ENCODE measurements around the gene FAM53B. TPM values are rescaled to one million over a fixed set of nuclear protein-coding genes. Genes with fewer than 3 reads are reported as not detected.

Gene FAM53B
- total and polyA plus RNA-seq, 4 donors, result 14.6 to 45.4 (median 18.2) TPM

DNA sequence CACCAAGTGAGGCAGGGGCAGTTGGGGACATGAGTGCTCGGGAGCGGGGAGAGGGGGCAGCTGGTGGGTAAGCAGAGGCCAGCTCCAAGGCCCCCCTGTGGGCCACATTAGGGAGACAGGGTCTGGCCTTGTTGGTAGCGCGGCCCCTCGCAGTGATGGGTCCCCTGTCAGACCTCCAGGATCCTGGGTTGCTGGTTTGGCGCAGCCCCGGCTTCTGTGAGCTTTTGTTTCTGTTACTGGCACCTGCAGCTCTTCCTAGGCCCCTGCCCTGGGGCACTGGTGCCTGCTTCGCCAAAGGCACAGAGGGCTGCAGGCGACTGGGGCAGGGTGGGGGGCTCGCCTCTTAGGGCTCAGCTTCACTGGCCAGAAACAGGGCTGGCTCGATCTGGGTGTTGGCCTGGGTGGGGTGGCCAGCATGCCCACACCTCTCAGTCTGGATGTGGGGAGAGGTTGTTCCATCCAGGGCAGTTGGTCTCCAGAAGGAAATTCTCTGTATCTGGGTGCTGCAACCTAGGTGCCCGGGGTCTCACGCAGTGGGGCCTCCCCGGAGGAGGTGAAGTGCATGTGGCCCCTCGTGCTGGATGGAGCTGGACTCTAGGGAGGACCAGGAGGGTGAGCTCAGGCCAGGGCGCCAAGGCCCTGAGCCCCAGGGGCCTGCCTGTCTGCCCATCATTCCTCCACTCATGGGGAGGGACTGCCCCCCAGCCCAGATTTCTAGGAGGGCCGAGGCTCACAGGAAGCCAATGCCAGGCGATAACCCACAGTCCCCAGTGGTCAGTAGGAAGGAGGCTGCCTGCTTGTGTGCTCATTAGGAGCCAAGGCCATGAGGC lies 143.9 kb downstream of the FAM53B start:
- Histone ChIP-seq H3K9me3 (ENCODE audit: control insufficient read depth in 4 of 4, insufficient read depth in 3 of 4, low read length in 3 of 4) (no peaks in the 10 kb centered on the region), H3K4me1 (ENCODE audit: control insufficient read depth in 5 of 5, insufficient read depth in 5 of 5, low read length in 5 of 5) (no peaks in the 10 kb centered on the region), H3K27me3 (ENCODE audit: control insufficient read depth in 3 of 3, insufficient read depth in 3 of 3, low read length in 2 of 3) (no peaks in the 10 kb centered on the region), H3K36me3 (ENCODE audit: control insufficient read depth in 4 of 4, insufficient read depth in 4 of 4, low read length in 4 of 4) (no peaks in the 10 kb centered on the region), H3K27ac (ENCODE audit: low read depth in 1 of 2, low read length in 1 of 2) (no peak overlapping the region), H3K4me3 (no peak overlapping the region), H3K9ac (ENCODE audit: insufficient read depth in 1 of 2, low read length in 2 of 2) (no peak overlapping the region)
- DNase-seq (no peak), ATAC-seq (ENCODE audit: insufficient read depth, low FRiP score) (no peak)
- TF ChIP-seq, protein P1, sequence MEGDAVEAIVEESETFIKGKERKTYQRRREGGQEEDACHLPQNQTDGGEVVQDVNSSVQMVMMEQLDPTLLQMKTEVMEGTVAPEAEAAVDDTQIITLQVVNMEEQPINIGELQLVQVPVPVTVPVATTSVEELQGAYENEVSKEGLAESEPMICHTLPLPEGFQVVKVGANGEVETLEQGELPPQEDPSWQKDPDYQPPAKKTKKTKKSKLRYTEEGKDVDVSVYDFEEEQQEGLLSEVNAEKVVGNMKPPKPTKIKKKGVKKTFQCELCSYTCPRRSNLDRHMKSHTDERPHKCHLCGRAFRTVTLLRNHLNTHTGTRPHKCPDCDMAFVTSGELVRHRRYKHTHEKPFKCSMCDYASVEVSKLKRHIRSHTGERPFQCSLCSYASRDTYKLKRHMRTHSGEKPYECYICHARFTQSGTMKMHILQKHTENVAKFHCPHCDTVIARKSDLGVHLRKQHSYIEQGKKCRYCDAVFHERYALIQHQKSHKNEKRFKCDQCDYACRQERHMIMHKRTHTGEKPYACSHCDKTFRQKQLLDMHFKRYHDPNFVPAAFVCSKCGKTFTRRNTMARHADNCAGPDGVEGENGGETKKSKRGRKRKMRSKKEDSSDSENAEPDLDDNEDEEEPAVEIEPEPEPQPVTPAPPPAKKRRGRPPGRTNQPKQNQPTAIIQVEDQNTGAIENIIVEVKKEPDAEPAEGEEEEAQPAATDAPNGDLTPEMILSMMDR (IDR thresholded peaks at IDR 0.05; ENCODE audit: control extremely low read depth, extremely low read depth), result no peak
- 93 to 94% methylated on average over 18 of the region's 18 CpGs for WGBS, 2 donors

- Histone ChIP-seq H3K27me3 (ENCODE audit: control insufficient read depth in 3 of 3, insufficient read depth in 3 of 3, low read length in 2 of 3) (no peaks in the 10 kb centered on the region), H3K9ac (ENCODE audit: insufficient read depth in 1 of 2, low read length in 2 of 2) (no peak overlapping the region), H3K4me1 (ENCODE audit: control insufficient read depth in 5 of 5, insufficient read depth in 5 of 5, low read length in 5 of 5) (no peaks in the 10 kb centered on the region), H3K4me3 (no peak overlapping the region), H3K36me3 (ENCODE audit: control insufficient read depth in 4 of 4, insufficient read depth in 4 of 4, low read length in 4 of 4) (no peaks in the 10 kb centered on the region), H3K27ac (ENCODE audit: low read depth in 1 of 2, low read length in 1 of 2) (no peak overlapping the region), H3K9me3 (ENCODE audit: control insufficient read depth in 4 of 4, insufficient read depth in 3 of 4, low read length in 3 of 4) (no peaks in the 10 kb centered on the region)
- DNase-seq (no peak), ATAC-seq (ENCODE audit: insufficient read depth, low FRiP score) (no peak)
- TF ChIP-seq, protein P1 (IDR thresholded peaks at IDR 0.05; ENCODE audit: control extremely low read depth, extremely low read depth), result no peak
- 92 to 97% methylated on average over 7 of the region's 7 CpGs for WGBS, 2 donors
Measured at GRCh38 chr10:124599588-124600050, 144.6 kb downstream of the FAM53B start.

DNA sequence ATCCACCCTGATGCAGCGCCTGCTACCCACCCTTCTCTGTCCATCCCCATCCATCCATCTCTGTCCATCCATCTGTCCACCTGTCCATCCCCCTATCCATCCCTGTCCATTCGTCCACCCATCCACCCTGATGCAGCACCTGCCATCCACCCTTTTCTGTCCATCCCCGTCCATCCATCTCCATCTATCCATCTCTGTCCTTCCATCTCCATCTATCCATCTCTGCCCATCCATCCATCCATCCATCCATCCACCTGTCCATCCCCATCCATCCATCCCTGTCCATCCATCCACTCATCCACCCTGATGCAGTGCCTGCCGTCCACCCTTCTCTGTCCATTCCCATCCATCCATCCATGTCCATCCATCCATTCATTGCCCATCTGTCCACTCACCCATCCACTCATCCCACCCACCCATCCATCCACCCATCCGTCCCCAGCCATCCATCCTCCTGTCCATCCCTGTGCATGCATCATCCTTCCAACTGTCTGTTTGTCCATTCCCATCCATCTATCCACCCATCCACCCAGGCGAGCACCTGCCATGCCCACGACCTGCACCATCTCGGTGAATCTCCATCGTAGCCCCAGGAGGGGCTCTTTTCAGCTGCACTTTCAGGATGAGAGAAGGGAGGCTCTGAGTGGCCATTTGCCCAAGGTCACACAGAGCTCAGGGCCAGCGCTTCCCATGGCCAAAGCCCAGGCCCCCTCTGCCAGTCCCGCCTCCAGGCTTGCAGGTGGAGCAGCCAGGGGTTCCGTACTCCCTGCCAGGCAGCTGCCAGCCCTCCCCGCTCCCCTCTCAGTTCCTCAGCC lies 145.2 kb downstream of the FAM53B start:
- no peak for DNase-seq
- ATAC-seq (ENCODE audit: insufficient read depth, low FRiP score), result no peak

More for the DNA sequence above, 145.2 kb downstream of the FAM53B start:
- Histone ChIP-seq H3K9me3 (ENCODE audit: control insufficient read depth in 4 of 4, insufficient read depth in 3 of 4, low read length in 3 of 4) (no peaks in the 10 kb centered on the region), H3K4me1 (ENCODE audit: control insufficient read depth in 5 of 5, insufficient read depth in 5 of 5, low read length in 5 of 5) (no peaks in the 10 kb centered on the region), H3K27me3 (ENCODE audit: control insufficient read depth in 3 of 3, insufficient read depth in 3 of 3, low read length in 2 of 3) (no peaks in the 10 kb centered on the region), H3K9ac (ENCODE audit: insufficient read depth in 1 of 2, low read length in 2 of 2) (no peak overlapping the region), H3K4me3 (no peak overlapping the region), H3K27ac (ENCODE audit: low read depth in 1 of 2, low read length in 1 of 2) (no peak overlapping the region), H3K36me3 (ENCODE audit: control insufficient read depth in 4 of 4, insufficient read depth in 4 of 4, low read length in 4 of 4) (no peaks in the 10 kb centered on the region)
- 96 to 97% methylated on average over 13 of the region's 13 CpGs for WGBS, 2 donors
- TF ChIP-seq, protein P1 (IDR thresholded peaks at IDR 0.05; ENCODE audit: control extremely low read depth, extremely low read depth), result no peak
